RWPE1 (cell line): ENCODE measurements around the gene HUS1B.

Experiments used
- CTCF ChIA-PET: fragments of 350-600 bp; sonication (Branson Sonifier 250); formaldehyde crosslinking; extraction: SDS; loops from one replicate; lab custom pipeline; 2021; lab: Yijun Ruan, JAX
- POLR2A ChIA-PET: fragments of 400-600 bp; formaldehyde crosslinking; extraction: SDS; loops from one replicate; lab custom pipeline; 2020; ENCODE audit warnings: antibody characterized with exemption; ENCODE audit not compliant: low non-redundant PET; lab: Yijun Ruan, JAX
- DNase-seq: peaks from one replicate; pipeline ENCODE4 v3.0.0; 2012; ENCODE audit warnings: low spot score
- H3K27ac ChIP-seq: fragments of 450-650 bp; 2 replicates; pipeline ENCODE4 v1.5.1; 2017
- CTCF ChIP-seq: fragments of 450-650 bp; conservative IDR thresholded peaks from 2 replicates; pipeline ENCODE4 v1.5.1; 2017; ENCODE audit warnings: low read depth, mild to moderate bottlenecking

HUS1B gene

GRCh38 chr6:680251-680650 is 23.4 kb upstream of the HUS1B start:
- DNase-seq, result no peak
- CTCF ChIA-PET, result interaction anchor here (1.3 kb wide), 1 partner anchor 62 kb away, joined by 3 read pairs; no protein-coding TSS in a partner anchor
- TF ChIP-seq CTCF, result no peak
- POLR2A ChIA-PET, result no interaction called here
- H3K27ac ChIP-seq, result peak overlapping the region; percentile 36

- CTCF ChIA-PET, result no interaction called here
- TF ChIP-seq CTCF, result no peak
- H3K27ac ChIP-seq, result no peak overlapping the region
- no peak for DNase-seq
- POLR2A ChIA-PET, result no interaction called here
These were observed 22.4 kb upstream of the HUS1B start for GRCh38 chr6:679282-679681.

GRCh38 chr6:678520-678919 is 21.6 kb upstream of the HUS1B start:
- no peak overlapping the region for H3K27ac ChIP-seq
- POLR2A ChIA-PET, result no interaction called here
- CTCF ChIA-PET, result no interaction called here
- no peak for DNase-seq
- no peak for TF ChIP-seq CTCF

- TF ChIP-seq CTCF, result no peak
- H3K27ac ChIP-seq, result no peak overlapping the region
- no peak for DNase-seq
- ChIA-PET POLR2A (no interaction called here), CTCF (no interaction called here)
These were observed 21.0 kb upstream of the HUS1B start for GRCh38 chr6:677919-678318.

- POLR2A ChIA-PET, result no interaction called here
- CTCF ChIA-PET, result no interaction called here
- no peak overlapping the region for H3K27ac ChIP-seq
- TF ChIP-seq CTCF, result no peak
- no peak for DNase-seq
These were observed 18.1 kb upstream of the HUS1B start for GRCh38 chr6:674956-675355.

GRCh38 chr6:674406-674805 is 17.5 kb upstream of the HUS1B start:
- ChIA-PET POLR2A (no interaction called here), CTCF (interaction anchor here (0.6 kb wide), 1 partner anchor 56 kb away, joined by 3 read pairs; no protein-coding TSS in a partner anchor)
- no peak overlapping the region for H3K27ac ChIP-seq
- DNase-seq, result no peak
- TF ChIP-seq CTCF, result no peak
